Esophagus (tissue), 2 donors: ENCODE data around the gene CCDC32. TPM values are rescaled to one million over a fixed set of nuclear protein-coding genes. Genes with fewer than 3 reads are reported as not detected.
A peak's percentile ranks its signal among the peaks of the same experiment; 100 is the strongest.

Experiments used
- H3K27ac ChIP-seq, 2 donors: one replicate each; pipeline ENCODE4 v1.5.1; 2013; ENCODE audit warnings: low read depth in 2 of 2, mild to moderate bottlenecking in 2 of 2, inconsistent platforms in 1 of 2, low read length in 1 of 2, moderate library complexity in 1 of 2
- H3K27me3 ChIP-seq, 2 donors: one replicate each; pipeline ENCODE4 v1.6.1; 2013; ENCODE audit warnings: low read length in 2 of 2, control low read depth in 1 of 2, mild to moderate bottlenecking in 1 of 2; ENCODE audit not compliant: insufficient read depth in 2 of 2, control insufficient read depth in 1 of 2
- H3K36me3 ChIP-seq, 2 donors: one replicate each; pipeline ENCODE4 v1.6.1; 2013; ENCODE audit warnings: low read length in 1 of 2; ENCODE audit not compliant: control insufficient read depth in 2 of 2, insufficient read depth in 2 of 2
- H3K4me1 ChIP-seq, 2 donors: one replicate each; pipeline ENCODE4 v1.6.1; 2013; ENCODE audit warnings: low read length in 1 of 2; ENCODE audit not compliant: control insufficient read depth in 2 of 2, insufficient read depth in 2 of 2
- H3K4me3 ChIP-seq, 2 donors: one replicate each; pipeline ENCODE4 v1.5.1; 2013; ENCODE audit warnings: low read length in 2 of 2, mild to moderate bottlenecking in 2 of 2, low read depth in 1 of 2, moderate library complexity in 1 of 2
- H3K9me3 ChIP-seq, 2 donors: one replicate each; pipeline ENCODE4 v1.6.1; 2013; ENCODE audit warnings: mild to moderate bottlenecking in 2 of 2, low read depth in 1 of 2, low read length in 1 of 2, moderate library complexity in 1 of 2; ENCODE audit not compliant: control insufficient read depth in 2 of 2, insufficient read depth in 1 of 2
- WGBS, 2 donors: extraction: QIAGEN DNeasy Blood & Tissue Kit; methylation state at CpG; one replicate each; pipeline ENCODE4 v1.1.7; 2013; 5-methylcytosine and 5-hydroxymethylcytosine counted together
- polyA plus RNA-seq, 2 donors: library from polyadenylated mRNA; stranded (reverse); fragments of 200-250 nt; gene quantifications; one replicate each; pipeline ENCODE4 v1.2.3, GENCODE V29; 2013
- donor health status: healthy with polysubstance abuse.
- donor health status: Bipolar disorder and iron deficiency.

CCDC32 gene
- polyA plus RNA-seq, 2 donors, result 7.9 to 11.1 TPM

GRCh38 chr15:40533763-40534364 is 31.0 kb downstream of the CCDC32 start:
- Histone ChIP-seq H3K27ac (no peak overlapping the region), H3K36me3 (no peaks in the 10 kb centered on the region), H3K4me1 (no peaks in the 10 kb centered on the region), H3K27me3 (no peaks in the 10 kb centered on the region), H3K4me3 (no peak overlapping the region), H3K9me3 (no peaks in the 10 kb centered on the region)
- 86 to 94% methylated on average over 4 of the region's 4 CpGs for WGBS, 2 donors

DNA sequence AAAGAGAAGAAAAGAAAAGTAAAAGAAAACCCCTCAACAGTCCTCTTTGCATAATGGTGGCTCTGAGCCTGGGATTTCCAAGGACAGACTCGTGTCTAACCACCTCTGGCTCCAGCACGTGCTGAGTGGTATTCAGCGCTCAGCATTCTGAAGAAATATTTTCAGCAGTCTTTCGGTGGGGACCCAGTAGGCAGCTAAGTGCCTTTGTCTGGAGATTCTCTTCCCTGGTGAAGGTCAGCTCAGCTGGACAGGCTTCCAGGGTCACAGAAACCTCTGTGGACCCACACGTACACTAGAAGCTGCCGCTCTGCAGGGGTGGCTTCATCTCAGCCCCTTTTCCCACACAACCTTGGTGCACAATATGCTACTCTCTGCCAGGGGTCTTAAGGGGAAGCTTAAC is 36.0 kb downstream of the CCDC32 start:
- no peak overlapping the region for H3K4me3 ChIP-seq
- H3K4me1 ChIP-seq, result no peaks in the 10 kb centered on the region
- 94% methylated on average over 6 of the region's 6 CpGs for WGBS, 2 donors
- no peaks in the 10 kb centered on the region for H3K36me3 ChIP-seq
- H3K27ac ChIP-seq, result no peak overlapping the region
- H3K9me3 ChIP-seq, result no peaks in the 10 kb centered on the region
- H3K27me3 ChIP-seq, result no peaks in the 10 kb centered on the region

DNA sequence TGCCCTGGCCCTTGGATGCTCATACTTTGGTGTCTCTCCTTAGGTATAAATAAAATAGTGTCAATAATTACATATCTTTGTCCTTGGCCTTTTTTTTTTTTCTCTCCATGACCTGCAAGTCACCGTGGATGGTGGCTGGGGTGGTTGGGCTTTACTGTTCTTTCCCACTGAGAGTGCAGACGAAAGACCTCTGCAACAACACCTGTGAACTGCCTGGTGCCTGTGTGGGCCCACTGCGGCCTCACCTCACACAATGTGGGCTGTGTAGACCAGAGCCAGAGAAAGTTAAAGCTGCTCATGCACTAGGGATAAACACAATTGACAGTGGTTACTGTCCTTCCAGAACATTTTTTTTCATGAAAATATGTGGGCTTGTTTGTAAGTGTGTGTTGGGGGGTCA is 39.0 kb downstream of the CCDC32 start:
- Histone ChIP-seq H3K36me3 (no peaks in the 10 kb centered on the region), H3K4me1 (no peaks in the 10 kb centered on the region), H3K27ac (no peak overlapping the region), H3K27me3 (no peaks in the 10 kb centered on the region), H3K4me3 (no peak overlapping the region), H3K9me3 (no peaks in the 10 kb centered on the region)
- 93 to 94% methylated on average over 3 of the region's 3 CpGs for WGBS, 2 donors

DNA sequence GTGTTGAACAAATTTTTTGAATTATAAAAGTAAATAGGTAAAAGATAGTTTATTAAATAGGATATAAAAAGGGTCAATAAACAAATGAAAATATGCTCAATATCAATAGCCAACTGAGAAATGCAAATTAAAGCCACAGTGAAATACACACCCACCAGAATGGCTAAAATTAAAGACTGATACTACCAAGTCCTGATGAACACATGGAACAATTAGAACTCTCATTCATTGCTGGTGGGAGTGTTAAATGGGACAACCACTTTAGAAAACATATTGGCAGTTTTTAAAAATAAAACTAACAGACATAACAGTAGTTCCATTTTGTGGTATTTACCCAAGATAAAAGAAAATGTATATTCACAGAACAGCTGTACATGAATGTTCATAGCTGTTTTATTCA is 41.2 kb downstream of the CCDC32 start:
- H3K27ac ChIP-seq, result no peak overlapping the region
- H3K4me1 ChIP-seq, result no peaks in the 10 kb centered on the region
- H3K4me3 ChIP-seq, result no peak overlapping the region
- no peaks in the 10 kb centered on the region for H3K36me3 ChIP-seq
- H3K27me3 ChIP-seq, result no peaks in the 10 kb centered on the region
- no peaks in the 10 kb centered on the region for H3K9me3 ChIP-seq

GRCh38 chr15:40516322-40516721 is 48.5 kb downstream of the CCDC32 start:
- WGBS, 2 donors, result 96 to 97% methylated on average over 2 of the region's 2 CpGs
- H3K4me3 ChIP-seq, result no peak overlapping the region
- peaks cover 4 to 6% of the 10 kb centered on the region in 2 donors for H3K4me1 ChIP-seq
- no peak overlapping the region for H3K27ac ChIP-seq
- no peaks in the 10 kb centered on the region for H3K9me3 ChIP-seq
- no peaks in the 10 kb centered on the region for H3K27me3 ChIP-seq
- H3K36me3 ChIP-seq, result no peaks in the 10 kb centered on the region

GRCh38 chr15:40513609-40514008 is 51.2 kb downstream of the CCDC32 start:
- peaks cover 9% of the 10 kb centered on the region in 2 donors for H3K4me1 ChIP-seq
- H3K27me3 ChIP-seq, result no peaks in the 10 kb centered on the region
- no peak overlapping the region for H3K4me3 ChIP-seq
- H3K36me3 ChIP-seq, result no peaks in the 10 kb centered on the region
- H3K9me3 ChIP-seq, result no peaks in the 10 kb centered on the region
- no peak overlapping the region for H3K27ac ChIP-seq
- 73 to 80% methylated on average over 5 of the region's 5 CpGs for WGBS, 2 donors

DNA sequence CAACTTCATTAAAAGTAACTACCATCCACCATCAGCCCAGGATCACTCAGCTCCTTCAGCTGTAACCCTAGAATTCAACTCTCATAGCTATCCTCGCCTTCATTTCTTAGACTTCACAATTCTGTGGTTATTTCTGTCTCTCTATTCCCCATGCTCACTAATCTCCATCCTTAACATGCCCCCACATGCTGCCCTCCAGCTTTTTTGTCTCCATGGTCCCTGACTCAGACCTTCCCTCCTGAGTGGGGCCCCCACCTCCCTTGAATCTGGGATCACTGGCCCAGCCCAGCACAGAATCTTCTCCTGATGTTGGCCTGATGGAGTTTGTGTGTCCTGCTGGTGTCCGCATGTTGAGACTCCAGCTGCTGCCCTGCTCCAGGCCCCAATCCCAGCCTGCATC is 52.4 kb downstream of the CCDC32 start:
- Histone ChIP-seq H3K36me3 (no peaks in the 10 kb centered on the region), H3K4me3 (no peak overlapping the region), H3K27ac (no peak overlapping the region), H3K4me1 (peaks cover 9% of the 10 kb centered on the region in 2 donors), H3K27me3 (no peaks in the 10 kb centered on the region), H3K9me3 (no peaks in the 10 kb centered on the region)
- 90 to 92% methylated on average over 2 of the region's 2 CpGs for WGBS, 2 donors

GRCh38 chr15:40511472-40512133 is 53.2 kb downstream of the CCDC32 start:
- Histone ChIP-seq H3K27ac (peak overlapping the region; percentile 8 to 58), H3K27me3 (no peaks in the 10 kb centered on the region), H3K4me1 (peaks cover 9% of the 10 kb centered on the region in 2 donors), H3K4me3 (peak overlapping the region; percentile 57 to 70), H3K9me3 (no peaks in the 10 kb centered on the region), H3K36me3 (no peaks in the 10 kb centered on the region)
- WGBS, 2 donors, result 1 to 2% methylated on average over 57 to 61 of the region's 61 CpGs

GRCh38 chr15:40511093-40511471 is 53.8 kb downstream of the CCDC32 start:
- H3K4me3 ChIP-seq, result peak overlapping the region; percentile 57 to 70
- no peaks in the 10 kb centered on the region for H3K27me3 ChIP-seq
- WGBS, 2 donors, result 14 to 15% methylated on average over 22 of the region's 22 CpGs
- peaks cover 9% of the 10 kb centered on the region in 2 donors for H3K4me1 ChIP-seq
- H3K36me3 ChIP-seq, result no peaks in the 10 kb centered on the region
- H3K27ac ChIP-seq, result peak overlapping the region; percentile 8 to 58
- no peaks in the 10 kb centered on the region for H3K9me3 ChIP-seq

DNA sequence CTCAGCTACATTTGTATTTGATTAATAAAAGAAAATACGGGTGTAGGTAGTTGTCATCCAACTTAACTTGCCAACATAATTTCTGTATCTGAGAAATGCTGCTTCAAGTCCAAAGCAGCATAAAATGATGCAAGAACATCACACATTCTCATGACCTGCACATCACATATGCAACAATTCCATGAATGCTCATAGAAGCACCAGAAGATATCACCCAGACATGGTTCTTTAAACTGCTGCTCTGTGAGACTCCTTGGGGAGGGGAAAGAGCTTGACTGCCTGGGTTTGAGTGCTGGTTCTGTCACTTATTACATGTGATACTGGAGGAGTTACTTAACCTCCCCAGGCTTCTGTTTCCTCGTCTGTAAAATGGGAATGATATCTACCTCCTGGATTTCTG is 54.6 kb downstream of the CCDC32 start:
- no peaks in the 10 kb centered on the region for H3K36me3 ChIP-seq
- H3K9me3 ChIP-seq, result no peaks in the 10 kb centered on the region
- peaks cover 9% of the 10 kb centered on the region in 2 donors for H3K4me1 ChIP-seq
- 76 to 86% methylated on average over 2 of the region's 2 CpGs for WGBS, 2 donors
- no peak overlapping the region for H3K4me3 ChIP-seq
- H3K27ac ChIP-seq, result no peak overlapping the region
- no peaks in the 10 kb centered on the region for H3K27me3 ChIP-seq
